Right lobe of liver (tissue), 6 donors: ENCODE data around the gene SNAP47. TPM values are rescaled to one million over a fixed set of nuclear protein-coding genes. Genes with fewer than 3 reads are reported as not detected.

Experiments used
- ATAC-seq, 4 donors: fragments of 200-7000 bp; cut with Tn5 transposase; one replicate each; pipeline ENCODE4 v1.9.1; 2020; ENCODE audit warnings: mild to moderate bottlenecking in 4 of 4, moderate library complexity in 4 of 4
- DNase-seq, 3 donors: peaks; one replicate each; pipeline ENCODE4 v3.0.0-alpha.2; 2020
- H3K27ac ChIP-seq, 3 donors: fragments of 200-600 bp; one replicate each; pipeline ENCODE4 v1.8.0; 2022
- H3K27me3 ChIP-seq, 2 donors: fragments of 200-600 bp; one replicate each; pipeline ENCODE4 v1.8.0; 2022
- H3K36me3 ChIP-seq, 4 donors: fragments of 200-600 bp; sonication (generic) in 1 of 4; one replicate each; pipeline versions ENCODE4 v1.5.1 to v1.8.0; 2017 to 2022; ENCODE audit warnings: control low read depth in 1 of 4
- H3K4me1 ChIP-seq, 4 donors: fragments of 200-600 bp; sonication (generic) in 1 of 4; one replicate each; pipeline versions ENCODE4 v1.5.1 to v1.8.0; 2017 to 2022; ENCODE audit warnings: control low read depth in 1 of 4
- H3K4me3 ChIP-seq, 3 donors: fragments of 200-600 bp; one replicate each; pipeline ENCODE4 v1.8.0; 2022
- H3K9me3 ChIP-seq, 4 donors: fragments of 200-600 bp; sonication (generic) in 1 of 4; one replicate each; pipeline versions ENCODE4 v1.5.1 to v1.8.0; 2017 to 2022; ENCODE audit warnings: control low read depth in 1 of 4
- POLR2A ChIP-seq: fragments of 450-650 bp; IDR thresholded peaks from one replicate; pipeline ENCODE4 v1.6.1; 2017; ENCODE audit warnings: antibody characterized with exemption, mild to moderate bottlenecking
- WGBS: methylation state at CpG from one replicate; pipeline ENCODE4 v1.1.6; 2018; ENCODE audit warnings: low coverage, low lambda C conversion rate; ENCODE audit not compliant: insufficient coverage; ENCODE audit errors: missing lambda C conversion rate; 5-methylcytosine and 5-hydroxymethylcytosine counted together
- intact Hi-C, 2 donors: fragments of 100-400 bp; cut with DNase I; formaldehyde crosslinking; loops; one replicate each; pipeline versions ENCODE4 v1.11.2 to v1.14.1; 2022
- total RNA-seq, 6 experiments: library from RNA; depleted of rRNA in 2 of 6; stranded (reverse); fragments of >200 nt in 2 of 6; fragmentation: NEBNext Ultra II Directional in 3 of 6; extraction: Animal tissue kit (Norgen Biotek cat#: 25700) in 3 of 6; gene quantifications; one replicate each; pipeline versions ENCODE4 v1.1.0 to v1.2.4, GENCODE V29; 2016 to 2023
- TF ChIP-seq, protein P1 (sequence below), 4 donors: fragments of 200-600 bp in 3 of 4; fragments of 450-650 bp in 1 of 4; IDR thresholded peaks; one replicate each; pipeline versions ENCODE4 v1.5.1 to v1.8.0; 2016 to 2022; ENCODE audit warnings: antibody characterized with exemption in 4 of 4, mild to moderate bottlenecking in 2 of 4
- donor health status: DM: no; HTN: yes; CAD: no.
- donor health status: DM: no; HTN: no; CAD: no.
- donor health status: DM: no; HTN: no; CAD: no.
- donor health status: DM: no; HTN: yes; CAD: no.
- donor health status: DM: no; HTN: yes; CAD: no.

Gene SNAP47
- total RNA-seq, 6 experiments from 2014 or later: 15.2 to 32.5 (median 24.8) TPM

DNA sequence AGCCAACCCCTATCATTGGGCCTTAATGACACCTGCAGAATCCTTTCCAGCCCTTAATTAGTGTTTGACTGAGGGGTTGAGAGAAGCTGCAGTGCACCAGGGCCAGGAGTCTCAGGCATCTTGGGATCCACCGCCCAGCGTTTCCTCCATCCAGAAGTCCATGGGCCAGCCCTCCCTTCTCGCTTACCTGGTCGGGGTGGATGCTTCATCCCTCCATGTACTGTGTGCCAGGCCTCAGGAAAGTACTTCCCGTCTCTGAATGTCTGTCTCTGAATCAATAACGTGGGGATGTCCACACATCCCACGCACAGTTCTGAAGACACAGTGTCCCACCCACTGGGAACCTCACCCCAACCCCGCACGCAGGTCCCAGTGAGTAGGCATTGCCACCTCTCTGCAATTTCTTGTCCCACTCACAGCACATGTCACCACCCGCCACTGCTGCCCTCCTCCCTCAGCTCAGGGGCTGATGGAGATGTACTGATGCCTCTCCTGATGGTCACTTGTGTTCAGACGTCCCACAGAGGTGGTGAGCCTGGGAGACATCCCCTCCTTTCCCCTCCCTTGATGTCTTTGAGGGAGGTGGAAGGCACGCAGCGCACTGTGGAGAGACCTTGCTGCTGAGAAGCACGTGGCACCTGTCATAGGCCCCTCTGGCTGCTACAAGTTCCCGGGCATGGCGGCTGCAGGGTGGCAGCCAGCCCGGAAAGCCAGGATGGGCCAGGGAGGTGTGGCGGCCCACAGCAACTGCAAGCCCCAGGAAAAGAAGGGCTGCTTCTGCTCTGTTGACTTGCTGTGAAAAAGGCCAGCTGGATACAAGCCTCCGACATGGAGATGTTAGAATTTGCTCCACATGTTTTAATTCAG, 50.8 kb downstream of the SNAP47 start:
- WGBS: 49% methylated on average over 3 of the region's 19 CpGs
- no peaks in the 10 kb centered on the region for H3K27me3 ChIP-seq
- DNase-seq: peak in 1 of 3 donors; percentile 28
- no peak for ATAC-seq
- no peak overlapping the region for H3K27ac ChIP-seq
- H3K9me3 ChIP-seq: no peaks in the 10 kb centered on the region
- H3K4me3 ChIP-seq: no peak overlapping the region
- no peaks in the 10 kb centered on the region for H3K36me3 ChIP-seq
- TF ChIP-seq, protein P1, sequence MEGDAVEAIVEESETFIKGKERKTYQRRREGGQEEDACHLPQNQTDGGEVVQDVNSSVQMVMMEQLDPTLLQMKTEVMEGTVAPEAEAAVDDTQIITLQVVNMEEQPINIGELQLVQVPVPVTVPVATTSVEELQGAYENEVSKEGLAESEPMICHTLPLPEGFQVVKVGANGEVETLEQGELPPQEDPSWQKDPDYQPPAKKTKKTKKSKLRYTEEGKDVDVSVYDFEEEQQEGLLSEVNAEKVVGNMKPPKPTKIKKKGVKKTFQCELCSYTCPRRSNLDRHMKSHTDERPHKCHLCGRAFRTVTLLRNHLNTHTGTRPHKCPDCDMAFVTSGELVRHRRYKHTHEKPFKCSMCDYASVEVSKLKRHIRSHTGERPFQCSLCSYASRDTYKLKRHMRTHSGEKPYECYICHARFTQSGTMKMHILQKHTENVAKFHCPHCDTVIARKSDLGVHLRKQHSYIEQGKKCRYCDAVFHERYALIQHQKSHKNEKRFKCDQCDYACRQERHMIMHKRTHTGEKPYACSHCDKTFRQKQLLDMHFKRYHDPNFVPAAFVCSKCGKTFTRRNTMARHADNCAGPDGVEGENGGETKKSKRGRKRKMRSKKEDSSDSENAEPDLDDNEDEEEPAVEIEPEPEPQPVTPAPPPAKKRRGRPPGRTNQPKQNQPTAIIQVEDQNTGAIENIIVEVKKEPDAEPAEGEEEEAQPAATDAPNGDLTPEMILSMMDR (IDR thresholded peaks at IDR 0.05): no peak
- TF ChIP-seq POLR2A: no peak
- peaks cover 0 to 12% (median 5%) of the 10 kb centered on the region in 4 donors for H3K4me1 ChIP-seq
- intact Hi-C loops: no loop called here

DNA sequence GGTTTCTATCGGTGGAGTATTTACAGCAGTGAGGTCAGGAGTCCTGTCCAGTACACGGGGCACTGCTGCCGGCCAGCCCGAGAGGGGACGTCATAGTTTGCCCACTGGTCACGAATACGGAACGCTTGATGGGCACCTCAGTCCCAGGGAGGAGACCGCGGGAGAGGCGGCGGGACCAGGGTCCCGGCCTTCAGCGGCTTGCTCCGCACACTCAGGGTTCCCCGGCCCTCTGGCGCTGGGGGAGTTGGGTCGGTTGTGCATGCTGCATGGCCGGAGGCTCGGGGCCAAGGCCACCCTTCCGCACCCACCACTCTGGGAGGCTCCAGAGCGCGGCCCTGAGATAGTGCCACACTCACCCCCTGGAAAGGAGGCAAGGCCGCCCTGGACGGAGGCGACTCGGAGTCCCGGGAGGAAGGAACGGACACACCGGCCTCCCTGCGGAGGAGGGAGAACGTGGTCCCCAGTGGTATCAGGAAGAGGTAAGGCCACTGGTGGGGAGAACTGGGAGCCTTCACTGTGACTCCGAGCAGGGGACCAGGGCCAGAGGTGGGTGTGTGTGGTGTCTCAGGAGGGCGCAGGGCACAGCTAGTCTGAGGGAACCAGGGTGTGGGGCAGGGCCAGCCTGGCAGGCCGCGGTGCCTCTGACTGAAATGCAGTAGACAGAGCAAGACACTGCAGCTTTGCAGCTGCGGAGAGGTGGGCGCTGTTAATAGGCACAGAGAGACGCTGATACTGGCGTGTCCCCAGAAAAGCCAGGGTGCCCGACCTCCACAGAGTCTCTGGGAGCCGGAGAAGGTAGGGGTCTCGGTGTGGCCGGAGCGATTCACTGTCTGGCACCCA, 51.7 kb downstream of the SNAP47 start:
- H3K27me3 ChIP-seq: no peaks in the 10 kb centered on the region
- intact Hi-C loops: no loop called here
- no peaks in the 10 kb centered on the region for H3K9me3 ChIP-seq
- H3K27ac ChIP-seq: no peak overlapping the region
- H3K36me3 ChIP-seq: no peaks in the 10 kb centered on the region
- peak; percentile 2 to 13 (median 4) for ATAC-seq
- TF ChIP-seq POLR2A: no peak
- H3K4me3 ChIP-seq: peak overlapping the region; percentile 49 to 66 (median 58)
- H3K4me1 ChIP-seq: peaks cover 0 to 12% (median 5%) of the 10 kb centered on the region in 4 donors
- WGBS: 81% methylated on average over 5 of the region's 45 CpGs
- peak in 2 of 3 donors; percentile 46 to 58 for DNase-seq

DNA sequence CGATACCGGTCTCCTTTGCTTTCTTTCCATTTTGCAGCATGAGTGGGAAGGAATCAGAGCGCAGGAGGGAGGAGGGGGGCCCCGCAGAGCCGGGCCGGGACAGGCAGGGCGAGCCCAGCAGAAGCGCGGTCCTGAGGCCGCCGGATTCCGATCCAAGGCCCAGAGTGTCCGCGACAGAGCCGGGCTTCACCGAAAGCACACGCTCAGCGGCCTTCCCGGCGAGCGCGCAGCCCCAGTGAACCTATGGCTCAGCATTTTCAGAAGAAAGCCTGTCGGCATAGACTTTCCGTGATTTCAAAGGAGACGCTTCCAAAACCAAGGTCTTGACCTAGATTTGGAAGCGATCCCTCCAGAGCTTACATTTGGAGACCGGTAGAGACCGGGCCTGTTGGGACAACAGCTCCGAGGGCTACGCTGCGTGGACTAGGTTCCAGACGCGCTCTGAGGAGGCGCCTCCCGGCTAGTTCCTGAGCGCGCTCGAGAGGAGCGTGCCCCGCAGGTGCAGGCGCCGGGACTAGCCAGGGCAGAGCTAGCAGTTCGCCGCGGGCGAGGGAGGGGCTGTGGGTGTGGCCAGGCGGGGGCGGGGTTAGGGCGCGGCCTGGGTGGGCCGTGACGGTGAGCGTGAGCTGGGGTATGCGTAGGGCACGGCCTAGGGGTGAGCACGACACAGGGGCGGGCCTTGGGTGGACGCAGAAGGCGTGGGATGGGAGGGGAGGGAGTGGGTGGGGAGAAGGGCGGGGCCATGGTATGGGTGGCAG, 52.5 kb downstream of the SNAP47 start:
- 0% methylated on average over 8 of the region's 60 CpGs for WGBS
- Histone ChIP-seq H3K4me1 (peaks cover 0 to 12% (median 5%) of the 10 kb centered on the region in 4 donors), H3K4me3 (peak overlapping the region; percentile 49 to 66 (median 58)), H3K9me3 (no peaks in the 10 kb centered on the region), H3K27ac (no peak overlapping the region), H3K27me3 (no peaks in the 10 kb centered on the region), H3K36me3 (no peaks in the 10 kb centered on the region)
- DNase-seq: peak; percentile 95 to 96 (median 95)
- intact Hi-C loops: no loop called here
- TF ChIP-seq, protein P1 (IDR thresholded peaks at IDR 0.05): no peak
- peak; percentile 57 for TF ChIP-seq POLR2A
- ATAC-seq: peak; percentile 93 to 97 (median 94)

DNA sequence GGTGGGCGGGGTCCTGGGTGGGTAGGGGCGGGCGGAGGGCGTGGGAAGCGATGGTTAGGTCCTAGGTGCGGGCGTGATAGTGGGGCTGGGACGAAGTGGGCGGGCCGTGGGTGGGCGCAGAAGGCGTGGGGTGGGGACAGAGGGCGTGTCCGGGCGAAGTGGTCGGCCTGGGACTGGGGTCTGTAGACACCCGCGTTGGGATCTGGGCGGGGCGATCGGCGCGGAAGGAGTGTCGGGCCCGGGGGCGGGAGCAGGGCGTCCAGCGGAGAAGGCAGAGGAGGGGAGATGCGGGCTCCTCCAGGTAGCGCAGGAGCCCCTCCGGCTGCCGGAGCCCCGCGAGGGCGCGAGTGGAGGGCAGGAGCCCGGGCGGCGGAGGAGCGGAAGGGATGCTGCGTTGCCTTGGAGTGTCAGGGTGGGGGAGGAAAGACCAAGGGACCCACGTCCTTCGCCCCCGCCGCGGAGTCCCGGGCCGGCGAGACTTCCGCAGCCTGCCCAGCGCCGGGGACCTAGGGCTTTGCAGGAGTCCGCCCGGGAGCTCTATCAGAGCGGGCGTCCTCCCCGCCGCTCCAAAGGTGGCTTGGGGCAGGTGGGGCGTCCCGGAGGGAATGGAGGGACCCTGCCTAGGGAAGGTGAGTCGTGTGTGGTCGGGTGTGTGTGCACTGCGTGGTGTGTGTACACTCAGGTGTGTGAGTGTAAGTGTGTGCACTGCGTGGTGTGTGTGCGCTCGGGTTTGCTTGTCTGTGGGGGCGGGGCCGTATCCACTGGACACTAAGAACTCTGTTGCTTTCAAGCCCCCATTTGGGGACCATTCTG, 53.2 kb downstream of the SNAP47 start:
- Histone ChIP-seq H3K27ac (no peak overlapping the region), H3K9me3 (no peaks in the 10 kb centered on the region), H3K4me1 (peaks cover 0 to 12% (median 5%) of the 10 kb centered on the region in 4 donors), H3K36me3 (no peaks in the 10 kb centered on the region), H3K4me3 (peak overlapping the region; percentile 49 to 66 (median 58)), H3K27me3 (no peaks in the 10 kb centered on the region)
- TF ChIP-seq POLR2A: no peak
- TF ChIP-seq, protein P1 (IDR thresholded peaks at IDR 0.05): no peak
- peak in 2 of 3 donors; percentile 60 to 81 for DNase-seq
- intact Hi-C loops: no loop called here
- 0% methylated on average over 2 of the region's 68 CpGs for WGBS
- ATAC-seq: peak; percentile 67 to 74 (median 70)
